GM18951 (cell line): ENCODE measurements around the gene PON3.

Source experiments
- POLR2A ChIP-seq: IDR thresholded peaks from 4 replicates; pipeline ENCODE4 v1.6.1; 2011; ENCODE audit warnings: mild to moderate bottlenecking; ENCODE audit not compliant: insufficient read length, insufficient read depth; ENCODE audit errors: extremely low read depth
- in situ Hi-C: fragments of 300-500 bp; cut with MboI; formaldehyde crosslinking; loops from one replicate; pipeline ENCODE4 v1.12.0; 2022; ENCODE audit warnings: low sequenced_read_pairs, mixed read lengths, inconsistent platforms; ENCODE audit not compliant: unreplicated experiment

Gene PON3

GRCh38 chr7:95365151-95365550 lies 31.0 kb downstream of the PON3 start:
- in situ Hi-C loops = no loop called here
- TF ChIP-seq POLR2A = no peak

DNA sequence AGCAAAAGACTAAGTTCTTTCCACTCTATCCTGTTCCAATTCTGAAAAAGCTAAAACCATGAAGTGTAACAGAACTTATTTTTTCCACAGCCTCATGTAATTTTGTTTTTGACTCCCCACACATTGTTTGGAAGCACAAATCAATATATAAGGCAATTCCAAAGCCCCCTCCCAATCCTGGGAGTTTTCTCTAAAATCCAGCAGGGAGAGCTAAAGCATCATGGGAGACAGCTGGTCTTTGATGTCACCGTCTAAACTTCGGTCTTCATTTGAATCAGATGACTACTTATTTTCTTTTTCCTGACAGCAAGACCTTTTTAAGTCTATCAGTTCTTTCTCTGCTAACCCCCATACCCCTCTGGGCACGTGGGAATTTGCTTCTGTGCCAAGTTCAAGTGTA lies 38.6 kb downstream of the PON3 start:
- no peak for TF ChIP-seq POLR2A

DNA sequence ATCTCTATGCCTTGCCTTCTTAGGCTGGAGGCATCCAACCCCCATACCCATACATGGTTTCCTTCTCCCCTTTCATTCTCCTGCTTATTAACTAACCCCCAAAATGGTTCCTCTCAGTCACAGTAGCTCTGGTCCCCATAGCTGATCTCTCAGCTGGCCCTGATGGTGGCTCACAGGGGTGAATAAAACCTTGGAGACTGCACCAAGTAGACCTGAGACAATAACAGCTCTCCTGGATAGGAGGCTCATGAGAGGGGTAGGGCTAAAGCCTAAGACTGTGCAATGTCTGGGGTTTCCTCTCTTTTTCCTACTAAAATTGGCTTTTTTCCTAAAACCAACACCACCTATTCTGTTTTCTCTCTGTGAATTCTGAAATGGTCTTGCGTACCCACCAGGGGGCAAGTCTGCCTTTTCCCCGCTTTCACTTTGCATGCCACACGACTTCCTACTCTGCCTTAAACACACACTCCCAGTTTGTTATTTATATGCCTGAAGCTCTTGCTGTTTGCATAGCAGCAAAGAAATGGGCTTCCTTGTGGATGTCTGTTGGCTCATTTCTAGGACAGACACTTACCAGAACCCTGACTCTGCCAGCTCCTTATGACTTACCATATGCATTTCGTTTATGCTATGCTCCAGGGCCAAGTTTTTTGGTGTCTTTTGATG lies 53.4 kb downstream of the PON3 start:
- in situ Hi-C loops = no loop called here

More for the DNA sequence above, 38.6 kb downstream of the PON3 start:
- in situ Hi-C loops = no loop called here

DNA sequence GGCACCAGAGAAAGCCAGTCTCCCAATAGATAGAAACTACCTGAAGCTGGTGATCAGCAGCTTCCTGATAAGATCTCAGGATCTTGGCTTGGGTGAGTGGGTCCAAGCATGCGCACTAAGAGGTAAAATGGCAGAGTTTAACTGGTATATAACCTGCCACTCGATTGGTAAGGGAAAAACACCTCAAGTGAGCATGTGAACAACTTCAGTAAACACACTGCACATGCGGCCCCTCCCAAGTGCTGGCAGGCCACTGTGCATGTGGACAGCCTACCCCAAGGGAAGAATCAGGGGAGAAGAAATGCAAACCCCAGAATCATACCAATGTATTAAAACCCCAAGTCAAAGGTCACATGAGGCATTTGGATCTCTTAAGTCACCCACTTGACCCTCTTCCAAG lies 54.1 kb downstream of the PON3 start:
- TF ChIP-seq POLR2A = no peak
- in situ Hi-C loops = no loop called here

More for the DNA sequence above, 53.4 kb downstream of the PON3 start:
- TF ChIP-seq POLR2A = no peak

DNA sequence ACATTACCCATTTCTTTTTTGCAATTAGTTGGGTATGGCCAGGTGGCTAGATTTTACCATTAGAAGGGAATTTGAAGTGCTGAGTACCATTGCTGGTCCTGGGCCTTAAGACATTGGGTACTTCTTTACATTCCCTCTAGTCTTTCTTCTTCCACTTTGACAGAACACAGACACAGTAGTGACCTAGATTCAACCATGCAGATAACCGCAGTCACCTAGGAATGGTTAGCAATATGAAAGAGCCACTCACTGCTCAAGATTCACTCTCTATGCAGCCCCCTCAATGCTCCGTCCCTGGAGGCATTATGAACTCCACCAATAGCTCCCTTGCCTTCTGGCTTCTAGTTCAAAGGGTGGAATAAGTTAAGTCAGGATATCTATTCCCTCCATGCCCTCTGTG lies 55.7 kb downstream of the PON3 start:
- in situ Hi-C loops = no loop called here
- no peak for TF ChIP-seq POLR2A

DNA sequence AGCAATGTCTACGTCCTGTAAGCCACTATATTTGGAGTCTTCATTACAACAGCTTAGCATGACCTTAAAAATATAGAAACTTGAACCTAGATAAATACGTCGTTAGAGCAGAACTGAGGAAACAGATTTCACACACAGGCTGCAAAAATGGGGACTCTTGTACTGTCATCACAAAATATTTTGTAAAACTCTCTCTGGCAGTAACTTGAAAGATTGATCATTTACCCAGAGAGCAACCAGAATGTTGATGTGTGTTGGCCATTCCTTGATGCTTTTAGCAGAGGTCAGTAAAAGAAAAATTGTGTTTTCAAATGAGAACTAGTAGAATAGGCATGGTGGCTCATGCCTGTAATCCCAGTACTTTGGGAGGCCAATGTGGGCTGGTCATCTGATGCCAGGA lies 57.3 kb downstream of the PON3 start:
- in situ Hi-C loops = no loop called here
- no peak for TF ChIP-seq POLR2A

- in situ Hi-C loops = no loop called here
- no peak for TF ChIP-seq POLR2A
Observed at GRCh38 chr7:95335093-95335492, 61.1 kb downstream of the PON3 start.

DNA sequence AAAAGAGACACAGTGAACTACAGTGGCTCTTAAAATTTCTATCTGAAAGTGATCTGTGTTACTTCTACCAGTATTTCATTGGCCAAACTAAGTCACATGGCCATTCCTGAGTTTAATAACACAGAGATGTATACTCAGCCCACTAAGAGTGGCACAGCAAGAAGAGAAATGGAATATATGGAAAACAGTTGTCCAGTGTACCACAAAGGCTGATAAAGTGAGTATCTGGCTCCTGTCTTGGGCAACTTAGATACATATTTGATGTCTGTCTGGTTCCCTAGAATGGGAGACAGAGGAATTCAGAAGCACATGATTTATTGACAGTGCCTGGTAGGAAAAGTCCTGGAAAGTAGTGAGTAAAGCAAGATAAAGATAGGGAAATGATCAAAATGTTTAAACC lies 61.7 kb downstream of the PON3 start:
- in situ Hi-C loops = no loop called here
- TF ChIP-seq POLR2A = no peak

DNA sequence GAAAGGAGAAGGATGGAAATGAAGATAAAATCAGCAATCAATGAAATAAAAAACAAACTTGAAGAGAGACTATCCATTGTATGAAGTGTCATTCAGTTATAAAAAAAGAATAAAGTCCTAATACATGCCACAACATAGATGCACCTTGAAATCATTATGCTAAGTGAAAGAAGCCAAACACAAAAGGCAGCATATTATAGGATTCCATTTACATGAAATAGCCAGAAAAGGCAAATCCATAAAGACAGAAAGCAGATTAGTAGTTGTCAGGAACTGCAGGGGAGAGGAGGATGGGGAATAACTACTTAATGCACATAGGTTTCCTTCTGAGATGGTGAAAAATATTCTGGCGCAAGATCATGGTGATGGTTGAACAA lies 65.2 kb downstream of the PON3 start:
- TF ChIP-seq POLR2A = no peak
- in situ Hi-C loops = no loop called here

GRCh38 chr7:95330204-95330960 lies 65.8 kb downstream of the PON3 start:
- no peak for TF ChIP-seq POLR2A
- in situ Hi-C loops = no loop called here

GRCh38 chr7:95327356-95327755 lies 68.8 kb downstream of the PON3 start:
- TF ChIP-seq POLR2A = no peak
- in situ Hi-C loops = no loop called here

DNA sequence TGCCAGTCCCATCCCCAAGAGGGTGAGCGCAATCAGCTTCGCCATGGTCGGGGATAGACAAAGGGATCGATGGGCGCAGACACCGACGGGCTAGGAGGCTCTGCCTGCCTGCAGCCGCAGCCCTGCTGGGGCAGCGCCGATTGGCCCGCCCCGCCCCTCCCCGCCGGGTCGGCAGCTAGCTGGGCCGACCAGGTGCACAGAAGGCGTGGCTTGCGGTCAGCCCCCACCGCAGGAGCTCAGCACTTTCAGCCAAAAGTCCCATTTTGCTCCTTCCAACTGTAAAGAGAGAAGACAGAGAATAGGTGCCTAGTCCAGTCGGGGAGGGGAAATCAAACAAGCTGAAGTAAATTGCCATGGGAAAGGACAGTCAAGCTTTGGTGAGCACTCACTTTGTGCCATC lies 71.7 kb downstream of the PON3 start, which contains the start of gene PON1:
Gene PON1 (minus strand): TSS at position 102 of the 400 bp plus-strand sequence. CDS start 57 bp downstream, at position 45.
- no peak for TF ChIP-seq POLR2A

GRCh38 chr7:95323410-95324129 lies 72.6 kb downstream of the PON3 start:
- in situ Hi-C loops = no loop called here
- TF ChIP-seq POLR2A = no peak

More for the DNA sequence above, 71.7 kb downstream of the PON3 start, which contains the start of gene PON1:
- in situ Hi-C loops = no loop called here
